Inflammatory macrophage treated with lipopolysaccharide for 1 hour (primary cell): ENCODE measurements around the gene GPC6.

Source experiments
- DNase-seq, 2 donors: peaks; one replicate each; pipeline ENCODE4 v3.0.0-alpha.2; 2020 to 2022

The GPC6 gene

GRCh38 chr13:93951108-93951507 is 724.5 kb downstream of the GPC6 start:
- no peak for DNase-seq

- no peak for DNase-seq
Measured at GRCh38 chr13:93951951-93952350, 725.3 kb downstream of the GPC6 start.

GRCh38 chr13:93953841-93954240 is 727.2 kb downstream of the GPC6 start:
- no peak for DNase-seq

GRCh38 chr13:93955904-93956303 is 729.3 kb downstream of the GPC6 start:
- DNase-seq: no peak

GRCh38 chr13:93956426-93956825 is 729.8 kb downstream of the GPC6 start:
- no peak for DNase-seq

GRCh38 chr13:93957371-93957770 is 730.8 kb downstream of the GPC6 start:
- DNase-seq: no peak

- DNase-seq: no peak
Measured at GRCh38 chr13:93959796-93960533, 733.4 kb downstream of the GPC6 start.

- no peak for DNase-seq
Measured at GRCh38 chr13:93963266-93964145, 736.9 kb downstream of the GPC6 start.

GRCh38 chr13:93964146-93964512 is 737.5 kb downstream of the GPC6 start:
- DNase-seq: no peak

GRCh38 chr13:93965587-93965986 is 739.0 kb downstream of the GPC6 start:
- DNase-seq: no peak

GRCh38 chr13:93966267-93966936 is 739.8 kb downstream of the GPC6 start:
- no peak for DNase-seq

GRCh38 chr13:93967286-93967685 is 740.7 kb downstream of the GPC6 start:
- no peak for DNase-seq

- DNase-seq: no peak
Measured at GRCh38 chr13:93975242-93975641, 748.6 kb downstream of the GPC6 start.

- no peak for DNase-seq
Measured at GRCh38 chr13:93976528-93976927, 749.9 kb downstream of the GPC6 start.

GRCh38 chr13:93977986-93978385 is 751.4 kb downstream of the GPC6 start:
- no peak for DNase-seq

- no peak for DNase-seq
Measured at GRCh38 chr13:93981426-93981977, 754.9 kb downstream of the GPC6 start.

- no peak for DNase-seq
Measured at GRCh38 chr13:93982179-93982918, 755.7 kb downstream of the GPC6 start.

- DNase-seq: no peak
Measured at GRCh38 chr13:93984052-93984451, 757.4 kb downstream of the GPC6 start.

GRCh38 chr13:93984876-93985275 is 758.3 kb downstream of the GPC6 start:
- DNase-seq: no peak

- no peak for DNase-seq
Measured at GRCh38 chr13:93987458-93987857, 760.9 kb downstream of the GPC6 start.

- DNase-seq: no peak
Measured at GRCh38 chr13:93991569-93991968, 765.0 kb downstream of the GPC6 start.

- no peak for DNase-seq
Measured at GRCh38 chr13:93996481-93996880, 769.9 kb downstream of the GPC6 start.

- DNase-seq: no peak
Measured at GRCh38 chr13:94006296-94006695, 779.7 kb downstream of the GPC6 start.
